NT2/D1 (cell line): ENCODE results near the gene PCDHGB3.
"Not testable (repeated sequence)": the region's sequence is repeated elsewhere in the genome, so short reads cannot be mapped to it uniquely, and the experiment has no call there.

Source experiments
- DNase-seq: peaks from one replicate; pipeline ENCODE4 v3.0.0-alpha.2; 2011; ENCODE audit warnings: low read depth, low spot score
- H3K27me3 ChIP-seq: 2 replicates; pipeline ENCODE4 v1.6.0; 2011; ENCODE audit warnings: mild to moderate bottlenecking; ENCODE audit not compliant: insufficient read length, insufficient read depth
- H3K36me3 ChIP-seq: 2 replicates; pipeline ENCODE4 v1.6.1; 2011; ENCODE audit warnings: mild to moderate bottlenecking, low read length, mixed read lengths; ENCODE audit not compliant: insufficient read depth, insufficient read length
- H3K4me1 ChIP-seq: 2 replicates; pipeline ENCODE4 v1.5.1; 2011; ENCODE audit not compliant: insufficient read depth, insufficient read length
- H3K4me3 ChIP-seq: 2 replicates; pipeline ENCODE4 v1.5.1; 2011; ENCODE audit warnings: low read depth; ENCODE audit not compliant: insufficient read length
- H3K9ac ChIP-seq: 2 replicates; pipeline ENCODE4 v1.6.0; 2011; ENCODE audit warnings: low read depth; ENCODE audit not compliant: insufficient read length
- H3K9me3 ChIP-seq: 2 replicates; pipeline ENCODE4 v1.5.1; 2011; ENCODE audit warnings: mild to moderate bottlenecking, low read length; ENCODE audit not compliant: insufficient read depth
- SUZ12 ChIP-seq: IDR thresholded peaks from 2 replicates; pipeline ENCODE4 v1.6.1; 2011; ENCODE audit not compliant: insufficient read length, insufficient read depth; ENCODE audit errors: extremely low read depth
- YY1 ChIP-seq: IDR thresholded peaks from 2 replicates; pipeline ENCODE4 v1.6.1; 2011; ENCODE audit not compliant: insufficient read length, insufficient read depth
- ZNF274 ChIP-seq: IDR thresholded peaks from 2 replicates; pipeline ENCODE4 v1.6.1; 2011; ENCODE audit warnings: mild to moderate bottlenecking, low read depth, low read length

PCDHGB3 gene

DNA sequence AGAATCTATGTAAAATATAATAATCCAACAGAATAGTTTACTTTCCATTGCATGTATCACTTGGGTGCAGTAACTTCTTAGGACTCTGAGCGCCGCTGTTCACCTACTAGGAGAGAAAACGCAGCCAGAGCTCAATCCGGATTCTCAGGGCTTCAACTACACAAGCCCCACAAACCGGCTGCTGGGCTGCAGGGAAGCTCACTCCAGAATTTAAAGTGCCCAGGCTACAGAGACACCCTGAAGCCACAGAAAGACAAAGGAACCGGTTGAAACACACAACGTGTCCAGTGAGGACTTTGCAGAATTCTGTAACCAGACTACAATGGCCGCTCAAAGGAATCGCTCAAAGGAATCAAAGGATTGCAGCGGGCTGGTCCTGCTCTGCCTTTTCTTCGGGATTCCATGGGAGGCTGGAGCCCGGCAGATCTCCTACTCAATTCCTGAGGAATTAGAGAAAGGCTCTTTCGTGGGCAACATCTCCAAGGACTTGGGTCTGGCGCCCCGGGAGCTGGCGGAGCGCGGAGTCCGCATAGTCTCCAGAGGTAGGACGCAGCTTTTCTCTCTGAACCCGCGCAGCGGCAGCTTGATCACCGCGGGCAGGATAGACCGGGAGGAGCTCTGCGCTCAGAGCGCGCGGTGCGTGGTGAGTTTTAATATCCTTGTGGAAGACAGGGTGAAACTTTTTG lies 43.0 kb downstream of the PCDHGB3 start, which contains the start of gene PCDHGA10:
Gene PCDHGA10 (plus strand): TSS at position 134 of the 686 bp plus-strand sequence. CDS start 189 bp downstream, at position 323.
- no peaks in the 10 kb centered on the region for H3K4me1 ChIP-seq
- peak within 1 kb of the TSS; percentile 67 for H3K9ac ChIP-seq
- peaks cover 17% of the 10 kb centered on the region for H3K27me3 ChIP-seq
- H3K9me3 ChIP-seq = peaks cover 10% of the 10 kb centered on the region; the same call in 1 of the 2 replicates
- no peak for TF ChIP-seq YY1
- no peak for TF ChIP-seq SUZ12
- TF ChIP-seq ZNF274 = no peak
- no peak for DNase-seq
- no peaks in the 10 kb centered on the region for H3K36me3 ChIP-seq
- peak within 1 kb of the TSS; percentile 42 for H3K4me3 ChIP-seq

DNA sequence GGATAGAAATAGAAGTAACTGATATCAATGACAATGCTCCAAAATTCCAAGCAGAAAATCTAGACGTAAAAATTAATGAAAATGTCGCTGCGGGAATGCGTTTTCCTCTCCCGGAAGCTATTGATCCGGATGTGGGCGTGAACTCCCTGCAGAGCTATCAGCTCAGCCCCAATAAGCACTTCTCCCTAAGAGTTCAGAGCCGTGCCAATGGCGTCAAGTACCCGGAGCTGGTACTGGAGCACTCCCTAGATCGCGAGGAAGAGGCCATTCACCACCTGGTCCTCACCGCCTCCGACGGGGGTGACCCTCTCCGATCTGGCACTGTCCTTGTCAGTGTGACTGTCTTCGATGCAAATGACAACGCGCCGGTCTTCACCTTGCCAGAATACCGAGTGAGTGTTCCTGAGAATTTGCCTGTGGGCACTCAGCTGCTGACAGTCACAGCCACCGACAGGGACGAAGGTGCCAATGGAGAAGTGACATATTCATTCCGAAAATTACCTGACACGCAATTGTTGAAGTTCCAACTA lies 43.6 kb downstream of the PCDHGB3 start:
- no peak for TF ChIP-seq YY1
- no peak for TF ChIP-seq SUZ12
- no peak for TF ChIP-seq ZNF274
- Histone ChIP-seq H3K36me3 (no peaks in the 10 kb centered on the region), H3K4me3 (peak overlapping the region; percentile 42), H3K27me3 (peaks cover 18% of the 10 kb centered on the region), H3K4me1 (no peaks in the 10 kb centered on the region), H3K9ac (peak overlapping the region; percentile 67), H3K9me3 (peaks cover 15% of the 10 kb centered on the region; the same call in 1 of the 2 replicates)
- no peak for DNase-seq

DNA sequence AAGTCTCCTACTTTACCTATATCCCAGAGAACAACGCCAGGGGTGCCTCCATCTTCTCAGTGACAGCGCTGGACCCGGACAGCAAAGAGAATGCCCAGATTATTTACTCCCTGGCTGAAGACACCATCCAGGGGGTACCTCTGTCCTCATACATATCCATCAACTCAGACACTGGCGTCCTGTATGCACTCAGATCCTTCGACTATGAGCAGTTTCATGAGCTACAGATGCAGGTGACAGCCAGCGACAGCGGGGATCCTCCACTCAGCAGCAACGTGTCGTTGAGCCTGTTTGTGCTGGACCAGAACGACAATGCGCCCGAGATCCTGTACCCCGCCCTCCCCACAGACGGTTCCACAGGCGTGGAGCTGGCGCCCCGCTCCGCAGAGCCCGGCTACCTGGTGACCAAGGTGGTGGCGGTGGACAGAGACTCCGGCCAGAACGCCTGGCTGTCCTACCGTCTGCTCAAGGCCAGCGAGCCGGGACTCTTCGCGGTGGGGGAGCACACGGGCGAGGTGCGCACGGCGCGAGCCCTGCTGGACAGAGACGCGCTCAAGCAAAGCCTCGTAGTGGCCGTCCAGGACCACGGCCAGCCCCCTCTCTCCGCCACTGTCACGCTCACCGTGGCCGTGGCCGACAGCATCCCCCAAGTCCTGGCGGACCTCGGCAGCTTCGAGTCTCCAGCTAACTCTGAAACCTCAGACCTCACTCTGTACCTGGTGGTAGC lies 44.7 kb downstream of the PCDHGB3 start:
- not testable (repeated sequence) for H3K36me3 ChIP-seq, DNase-seq, H3K9ac ChIP-seq, H3K4me1 ChIP-seq, H3K4me3 ChIP-seq
- peaks cover 14% of the 10 kb centered on the region for H3K27me3 ChIP-seq
- peaks cover 18% of the 10 kb centered on the region; the same call in 1 of the 2 replicates for H3K9me3 ChIP-seq

DNA sequence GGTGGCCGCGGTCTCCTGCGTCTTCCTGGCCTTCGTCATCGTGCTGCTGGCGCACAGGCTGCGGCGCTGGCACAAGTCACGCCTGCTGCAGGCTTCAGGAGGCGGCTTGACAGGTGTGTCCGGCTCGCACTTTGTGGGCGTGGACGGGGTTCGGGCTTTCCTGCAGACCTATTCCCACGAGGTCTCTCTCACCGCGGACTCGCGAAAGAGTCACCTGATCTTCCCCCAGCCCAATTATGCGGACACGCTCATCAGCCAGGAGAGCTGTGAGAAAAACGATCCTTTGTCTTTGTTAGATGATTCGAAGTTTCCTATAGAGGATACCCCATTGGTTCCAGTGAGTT lies 45.2 kb downstream of the PCDHGB3 start:
- not testable (repeated sequence) for H3K36me3 ChIP-seq, H3K4me1 ChIP-seq, H3K4me3 ChIP-seq, DNase-seq, H3K9ac ChIP-seq
- Histone ChIP-seq H3K27me3 (peaks cover 13% of the 10 kb centered on the region), H3K9me3 (peaks cover 22% of the 10 kb centered on the region; the same call in 1 of the 2 replicates)

DNA sequence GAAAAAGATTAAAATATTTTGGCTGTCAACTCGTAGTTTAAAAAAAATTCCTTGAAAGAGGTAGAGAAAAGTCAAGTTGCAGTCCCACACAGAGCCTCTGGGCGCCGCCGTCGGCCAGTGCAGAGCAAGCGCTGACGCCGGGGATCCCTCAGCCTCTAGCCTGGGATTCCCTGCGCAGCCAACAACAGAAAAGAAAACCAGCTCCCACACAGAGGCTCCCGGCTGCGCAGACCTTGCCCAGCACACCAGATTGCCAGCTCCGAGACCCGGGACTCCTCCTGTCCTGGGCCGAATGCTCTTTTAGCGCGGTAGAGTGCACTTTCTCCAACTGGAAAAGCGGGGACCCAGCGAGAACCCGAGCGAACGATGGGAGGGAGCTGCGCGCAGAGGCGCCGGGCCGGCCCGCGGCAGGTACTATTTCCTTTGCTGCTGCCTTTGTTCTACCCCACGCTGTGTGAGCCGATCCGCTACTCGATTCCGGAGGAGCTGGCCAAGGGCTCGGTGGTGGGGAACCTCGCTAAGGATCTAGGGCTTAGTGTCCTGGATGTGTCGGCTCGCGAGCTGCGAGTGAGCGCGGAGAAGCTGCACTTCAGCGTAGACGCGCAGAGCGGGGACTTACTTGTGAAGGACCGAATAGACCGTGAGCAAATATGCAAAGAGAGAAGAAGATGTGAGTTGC lies 47.6 kb downstream of the PCDHGB3 start, which contains the start of gene PCDHGB7:
Gene PCDHGB7 (plus strand): TSS at position 184 of the 679 bp plus-strand sequence. CDS start 183 bp downstream, at position 367.
- Histone ChIP-seq H3K4me3 (peak within 1 kb of the TSS; percentile 43), H3K9ac (peak within 1 kb of the TSS; percentile 61), H3K27me3 (peaks cover 25% of the 10 kb centered on the region), H3K9me3 (peaks cover 38% of the 10 kb centered on the region)
- not testable (repeated sequence) for H3K36me3 ChIP-seq, H3K4me1 ChIP-seq
- peak; percentile 69 for DNase-seq

DNA sequence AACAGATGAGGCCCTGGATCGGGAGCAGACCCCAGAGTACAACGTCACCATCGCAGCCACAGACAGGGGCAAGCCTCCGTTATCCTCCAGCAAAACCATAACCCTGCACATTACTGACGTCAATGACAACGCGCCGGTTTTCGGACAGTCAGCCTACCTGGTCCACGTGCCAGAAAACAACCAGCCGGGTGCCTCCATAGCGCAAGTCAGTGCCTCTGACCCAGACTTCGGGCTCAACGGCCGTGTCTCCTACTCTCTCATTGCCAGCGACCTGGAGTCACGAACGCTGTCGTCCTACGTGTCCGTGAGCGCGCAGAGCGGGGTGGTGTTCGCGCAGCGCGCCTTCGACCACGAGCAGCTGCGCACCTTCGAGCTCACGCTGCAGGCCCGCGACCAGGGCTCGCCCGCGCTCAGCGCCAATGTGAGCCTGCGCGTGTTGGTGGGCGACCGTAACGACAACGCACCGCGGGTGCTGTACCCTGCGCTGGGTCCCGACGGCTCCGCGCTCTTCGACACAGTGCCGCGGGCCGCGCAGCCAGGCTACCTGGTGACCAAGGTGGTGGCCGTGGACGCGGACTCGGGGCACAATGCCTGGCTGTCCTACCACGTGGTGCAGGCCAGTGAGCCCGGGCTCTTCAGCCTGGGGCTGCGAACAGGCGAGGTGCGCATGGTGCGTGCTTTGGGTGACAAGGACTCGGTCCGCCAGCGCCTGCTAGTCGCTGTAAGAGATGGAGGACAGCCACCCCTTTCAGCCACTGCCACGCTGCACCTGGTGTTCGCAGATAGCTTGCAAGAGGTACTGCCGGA lies 49.2 kb downstream of the PCDHGB3 start:
- Histone ChIP-seq H3K36me3 (peaks cover 5% of the 10 kb centered on the region), H3K27me3 (peaks cover 25% of the 10 kb centered on the region), H3K9ac (no peak overlapping the region), H3K4me1 (no peaks in the 10 kb centered on the region), H3K4me3 (no peak overlapping the region), H3K9me3 (peaks cover 52% of the 10 kb centered on the region)
- no peak for DNase-seq
- no peak for TF ChIP-seq ZNF274
- no peak for TF ChIP-seq SUZ12
- no peak for TF ChIP-seq YY1

DNA sequence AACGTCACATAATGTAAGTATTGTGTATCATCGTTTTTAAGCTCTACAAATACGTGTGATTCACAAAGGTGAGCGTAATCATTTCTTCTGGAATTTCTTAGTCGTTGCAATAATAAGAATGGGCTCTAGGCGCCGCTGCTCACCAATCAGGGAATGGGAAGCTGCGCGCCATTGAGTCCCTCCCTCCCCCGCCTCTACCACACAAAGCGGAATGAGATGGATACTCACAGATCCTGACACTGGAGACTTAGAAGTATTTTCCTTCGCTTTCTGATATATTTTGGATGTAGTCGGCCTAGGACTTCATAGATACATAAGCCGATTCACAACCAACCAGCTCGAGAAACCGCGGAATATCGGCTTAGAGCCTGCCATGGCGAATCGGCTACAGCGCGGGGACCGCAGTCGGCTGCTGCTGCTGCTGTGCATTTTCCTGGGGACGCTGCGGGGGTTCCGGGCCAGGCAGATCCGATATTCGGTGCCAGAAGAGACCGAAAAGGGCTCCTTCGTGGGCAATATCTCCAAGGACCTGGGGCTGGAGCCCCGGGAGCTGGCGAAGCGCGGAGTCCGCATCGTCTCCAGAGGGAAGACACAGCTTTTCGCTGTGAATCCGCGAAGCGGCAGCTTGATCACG lies 50.9 kb downstream of the PCDHGB3 start, which contains the start of gene PCDHGA11:
Gene PCDHGA11 (plus strand): TSS at position 197 of the 634 bp plus-strand sequence. CDS start 177 bp downstream, at position 374.
- TF ChIP-seq ZNF274 (no peak), YY1 (peak; percentile 37)
- Histone ChIP-seq H3K36me3 (peaks cover 5% of the 10 kb centered on the region), H3K9me3 (peaks cover 52% of the 10 kb centered on the region), H3K27me3 (peaks cover 25% of the 10 kb centered on the region), H3K4me1 (no peaks in the 10 kb centered on the region), H3K4me3 (peak within 1 kb of the TSS; percentile 47), H3K9ac (peak within 1 kb of the TSS; percentile 83)
- DNase-seq = no peak
